ENCODE results near the gene ALPI.

- TF ChIP-seq CTCF (conservative IDR thresholded peaks at IDR 0.05): no peak
- TF ChIP-seq EZH2 (IDR thresholded peaks at IDR 0.05; ENCODE audit: low read depth): no peak
Observed at GRCh38 chr2:232437195-232437571, 18.8 kb upstream of the ALPI start.

All from PC-9 (cell line).